T-cell (primary cell): ENCODE measurements around the gene SAMD13. TPM values are rescaled to one million over a fixed set of nuclear protein-coding genes. Genes with fewer than 3 reads are reported as not detected.

ENCODE experiments used
- ATAC-seq, 4 experiments: fragments of 200-7000 bp in 3 of 4; fragments of 150-1000 bp in 1 of 4; cut with Tn5 transposase; replicated peaks in 1 of 4; 1 replicate in 3 of 4; 2 replicates in 1 of 4; pipeline ENCODE4 v1.10.0; 2021; ENCODE audit warnings: moderate library complexity in 3 of 4, mild to moderate bottlenecking in 2 of 4, moderate number of reproducible peaks in 1 of 4
- CTCF ChIA-PET, 2 donors: fragments of 300-600 bp; sonication (Branson Sonifier 250); formaldehyde crosslinking; loops; one replicate each; lab custom pipeline; 2022; ENCODE audit warnings: antibody characterized with exemption in 2 of 2; lab: Charles Lee
- POLR2A ChIA-PET, 2 donors: fragments of 300-600 bp; sonication (Branson Sonifier 250); formaldehyde crosslinking; loops; one replicate each; lab custom pipeline; 2022; ENCODE audit warnings: antibody characterized with exemption in 2 of 2; lab: Charles Lee
- DNase-seq, 35 experiments: peaks; one replicate each; pipeline versions ENCODE4 v3.0.0 to v3.0.0-alpha.2; 2013 to 2023
- H3K27ac ChIP-seq: one replicate; pipeline ENCODE4 v1.5.1; 2013; ENCODE audit warnings: low read length
- H3K27me3 ChIP-seq, 2 experiments: replicated peaks in 1 of 2; 1 replicate in 1 of 2; 2 replicates in 1 of 2; pipeline versions ENCODE4 v1.6.1 to v1.7.0; 2013; ENCODE audit warnings: low read length in 1 of 2, mixed read lengths in 1 of 2; ENCODE audit not compliant: control insufficient read depth in 2 of 2, insufficient read depth in 2 of 2; ENCODE audit errors: extremely low read depth in 1 of 2
- H3K36me3 ChIP-seq, 2 donors: 1 replicate in 1 of 2; 2 replicates in 1 of 2; pipeline versions ENCODE4 v1.6.1 to v1.7.0; 2013; ENCODE audit warnings: low read length in 1 of 2; ENCODE audit not compliant: control insufficient read depth in 2 of 2, insufficient read depth in 1 of 2; ENCODE audit errors: extremely low read depth in 1 of 2
- H3K4me1 ChIP-seq, 2 experiments: 1 replicate in 1 of 2; 2 replicates in 1 of 2; pipeline versions ENCODE4 v1.6.1 to v1.7.0; 2013; ENCODE audit warnings: low read length in 2 of 2, mixed read lengths in 1 of 2; ENCODE audit not compliant: insufficient read depth in 2 of 2, control insufficient read depth in 1 of 2; ENCODE audit errors: extremely low read depth in 1 of 2
- H3K4me3 ChIP-seq, 2 donors: 1 replicate in 1 of 2; 2 replicates in 1 of 2; pipeline versions ENCODE4 v1.5.1 to v1.7.0; 2013; ENCODE audit warnings: mild to moderate bottlenecking in 2 of 2, low read length in 1 of 2, moderate library complexity in 1 of 2; ENCODE audit not compliant: control insufficient read depth in 1 of 2; ENCODE audit errors: extremely low read depth in 1 of 2
- H3K9me3 ChIP-seq: 2 replicates; pipeline ENCODE4 v1.7.0; 2013
- H3K27ac Mint-ChIP-seq, 2 donors: one replicate each; pipeline ENCODE4 v1.8.0; 2020 to 2021; ENCODE audit warnings: mild to moderate bottlenecking in 2 of 2, mixed read lengths in 2 of 2
- H3K27me3 Mint-ChIP-seq, 2 donors: one replicate each; pipeline ENCODE4 v1.8.0; 2021 to 2022; ENCODE audit warnings: mixed read lengths in 2 of 2
- H3K36me3 Mint-ChIP-seq: one replicate; pipeline ENCODE4 v1.8.0; 2021; ENCODE audit warnings: mixed read lengths
- H3K4me1 Mint-ChIP-seq, 3 donors: one replicate each; pipeline ENCODE4 v1.8.0; 2020 to 2022; ENCODE audit warnings: mixed read lengths in 3 of 3, mild to moderate bottlenecking in 1 of 3
- H3K4me3 Mint-ChIP-seq, 3 donors: one replicate each; pipeline ENCODE4 v1.8.0; 2020 to 2022; ENCODE audit warnings: mild to moderate bottlenecking in 3 of 3, mixed read lengths in 3 of 3, moderate library complexity in 3 of 3
- H3K9me3 Mint-ChIP-seq, 3 donors: one replicate each; pipeline ENCODE4 v1.8.0; 2020 to 2022; ENCODE audit warnings: mixed read lengths in 3 of 3
- WGBS: methylation state at CpG from one replicate; pipeline ENCODE4 v1.1.5; 2013; ENCODE audit warnings: missing lambda C conversion rate; ENCODE audit not compliant: insufficient coverage; 5-methylcytosine and 5-hydroxymethylcytosine counted together
- total RNA-seq, 35 experiments: library from RNA in 6 of 35; stranded (reverse) in 6 of 35; fragments of 120-200 nt in 1 of 35; gene quantifications; one replicate each; pipeline versions ENCODE4 v1.2.1 to v1.2.4 and lab custom pipeline; 2013 to 2026

Gene SAMD13
- total RNA-seq, 5 donors from 2014 or later (not counting 1 experiment from before 2014, with no cell fraction given): 0.30 TPM; not detected in 4

- Histone ChIP-seq H3K4me1 (no peaks in the 10 kb centered on the region), H3K27me3 (peaks cover 0 to 3% of the 10 kb centered on the region in 2 experiments), H3K9me3 (no peaks in the 10 kb centered on the region), H3K36me3 (no peaks in the 10 kb centered on the region), H3K4me3 (no peak overlapping the region), H3K27ac (no peak overlapping the region)
- POLR2A ChIA-PET: no interaction called here
- Mint-ChIP-seq H3K27ac (no peak overlapping the region), H3K27me3 (peaks cover 4 to 10% of the 10 kb centered on the region in 2 donors), H3K9me3 (peaks cover 0 to 17% (median 16%) of the 10 kb centered on the region in 3 donors), H3K4me3 (no peak overlapping the region), H3K36me3 (no peaks in the 10 kb centered on the region), H3K4me1 (peaks cover 3 to 8% (median 5%) of the 10 kb centered on the region in 3 donors)
- ATAC-seq (no peak), DNase-seq (no peak)
- WGBS: 48% methylated on average over 3 of the region's 3 CpGs
- CTCF ChIA-PET: no interaction called here
These were observed 38.0 kb downstream of the SAMD13 start for GRCh38 chr1:84339503-84339902.

GRCh38 chr1:84344286-84344685 lies 42.8 kb downstream of the SAMD13 start:
- Histone ChIP-seq H3K27ac (no peak overlapping the region), H3K27me3 (peaks cover 0 to 3% of the 10 kb centered on the region in 2 experiments), H3K9me3 (no peaks in the 10 kb centered on the region), H3K36me3 (no peaks in the 10 kb centered on the region), H3K4me1 (no peaks in the 10 kb centered on the region), H3K4me3 (no peak overlapping the region)
- H3K9me3 Mint-ChIP-seq: no peaks in the 10 kb centered on the region
- no peaks in the 10 kb centered on the region for H3K36me3 Mint-ChIP-seq
- ChIA-PET CTCF (no interaction called here), POLR2A (no interaction called here)
- no CpG with 5 or more reads among the region's 1 CpG for WGBS
- ATAC-seq (no peak), DNase-seq (no peak)
- no peaks in the 10 kb centered on the region for H3K4me1 Mint-ChIP-seq
- no peak overlapping the region for H3K27ac Mint-ChIP-seq
- peaks cover 0 to 5% of the 10 kb centered on the region in 2 donors for H3K27me3 Mint-ChIP-seq
- no peak overlapping the region for H3K4me3 Mint-ChIP-seq

GRCh38 chr1:84345220-84345619 lies 43.7 kb downstream of the SAMD13 start:
- Histone ChIP-seq H3K4me3 (no peak overlapping the region), H3K36me3 (no peaks in the 10 kb centered on the region), H3K9me3 (no peaks in the 10 kb centered on the region), H3K4me1 (no peaks in the 10 kb centered on the region), H3K27ac (no peak overlapping the region), H3K27me3 (no peaks in the 10 kb centered on the region)
- WGBS: 75% methylated on average over 2 of the region's 2 CpGs
- H3K4me3 Mint-ChIP-seq: no peak overlapping the region
- ATAC-seq (no peak), DNase-seq (no peak)
- H3K27ac Mint-ChIP-seq: no peak overlapping the region
- H3K9me3 Mint-ChIP-seq: no peaks in the 10 kb centered on the region
- no peaks in the 10 kb centered on the region for H3K27me3 Mint-ChIP-seq
- ChIA-PET CTCF (no interaction called here), POLR2A (no interaction called here)
- H3K4me1 Mint-ChIP-seq: no peaks in the 10 kb centered on the region
- H3K36me3 Mint-ChIP-seq: no peaks in the 10 kb centered on the region

DNA sequence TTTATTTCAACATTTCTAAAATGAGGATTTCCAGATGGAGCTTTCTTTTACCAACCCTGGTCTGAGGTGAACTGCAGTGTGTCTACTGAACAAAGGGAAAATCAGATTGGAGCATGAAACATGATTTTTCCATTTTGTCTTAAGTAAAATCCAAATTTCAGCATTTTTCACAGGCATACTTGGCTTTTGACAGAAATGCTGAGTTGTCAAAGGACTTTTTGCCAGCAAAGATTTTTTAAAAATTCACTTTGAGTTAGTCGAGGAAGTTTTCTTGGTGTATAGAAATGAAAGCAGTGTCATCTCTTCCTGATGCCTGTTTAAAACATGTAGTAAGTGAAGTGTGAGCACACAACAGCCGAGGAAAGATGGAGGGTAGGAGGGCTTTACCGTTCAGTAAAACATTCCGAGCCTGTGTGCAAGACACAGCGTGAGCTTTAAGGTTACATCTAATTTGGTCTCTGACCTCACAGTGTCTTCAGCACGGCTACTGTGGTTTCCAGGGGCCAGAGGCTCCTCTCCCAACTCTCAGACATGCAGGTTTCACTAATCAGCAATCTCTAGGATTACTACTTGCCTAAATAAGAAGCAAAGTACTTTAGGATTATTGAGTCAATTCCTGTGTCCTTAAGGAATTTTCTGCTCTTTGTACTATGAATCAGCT lies 45.9 kb downstream of the SAMD13 start:
- H3K4me1 ChIP-seq: no peaks in the 10 kb centered on the region
- no peaks in the 10 kb centered on the region for H3K9me3 ChIP-seq
- H3K4me1 Mint-ChIP-seq: peaks cover 0 to 7% (median 0%) of the 10 kb centered on the region in 3 donors
- no peaks in the 10 kb centered on the region for H3K36me3 ChIP-seq
- H3K27ac ChIP-seq: no peak overlapping the region
- no peak for DNase-seq
- H3K4me3 Mint-ChIP-seq: no peak overlapping the region
- WGBS: 91% methylated on average over 5 of the region's 6 CpGs
- H3K36me3 Mint-ChIP-seq: no peaks in the 10 kb centered on the region
- no peaks in the 10 kb centered on the region for H3K27me3 ChIP-seq
- no peaks in the 10 kb centered on the region for H3K9me3 Mint-ChIP-seq
- H3K4me3 ChIP-seq: no peak overlapping the region
- H3K27me3 Mint-ChIP-seq: peaks cover 0 to 2% of the 10 kb centered on the region in 2 donors
- no peak overlapping the region for H3K27ac Mint-ChIP-seq
- ChIA-PET CTCF (interaction anchor here in 1 of 2 donors (0.5 kb wide), 1 partner anchor 9 kb away, joined by 3 read pairs; no protein-coding TSS in a partner anchor), POLR2A (no interaction called here)
- no peak for ATAC-seq

- WGBS: 83% methylated on average over 2 of the region's 11 CpGs
These were observed 46.5 kb downstream of the SAMD13 start for GRCh38 chr1:84347932-84348555.

DNA sequence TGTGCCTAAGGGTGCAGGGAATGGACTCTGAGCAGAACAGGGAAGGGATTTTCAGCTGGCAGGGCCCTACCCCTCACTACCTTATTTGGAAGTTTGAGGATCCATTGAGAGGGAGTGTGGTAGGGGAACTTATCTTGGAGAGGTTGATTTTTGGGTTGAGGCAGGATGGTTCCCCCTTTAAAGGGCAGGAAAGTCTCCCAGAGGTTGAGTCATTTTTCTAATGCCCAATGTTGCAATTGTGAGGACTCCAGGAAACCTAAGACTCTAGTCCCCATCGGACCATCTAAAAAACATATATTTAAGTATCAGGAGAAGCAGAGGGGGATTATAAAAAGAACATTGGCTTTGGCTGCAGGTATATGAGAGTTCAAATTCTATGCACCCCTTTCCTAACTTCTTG lies 47.3 kb downstream of the SAMD13 start:
- Mint-ChIP-seq H3K36me3 (no peaks in the 10 kb centered on the region), H3K9me3 (no peaks in the 10 kb centered on the region), H3K4me1 (peaks cover 0 to 7% (median 0%) of the 10 kb centered on the region in 3 donors), H3K4me3 (no peak overlapping the region), H3K27ac (no peak overlapping the region), H3K27me3 (peaks cover 0 to 2% of the 10 kb centered on the region in 2 donors)
- no peaks in the 10 kb centered on the region for H3K9me3 ChIP-seq
- no peak overlapping the region for H3K27ac ChIP-seq
- ChIA-PET POLR2A (no interaction called here), CTCF (no interaction called here)
- no peak overlapping the region for H3K4me3 ChIP-seq
- no CpG with 5 or more reads among the region's 1 CpG for WGBS
- ATAC-seq: no peak
- no peak for DNase-seq
- H3K27me3 ChIP-seq: no peaks in the 10 kb centered on the region
- no peaks in the 10 kb centered on the region for H3K36me3 ChIP-seq
- no peaks in the 10 kb centered on the region for H3K4me1 ChIP-seq

More at GRCh38 chr1:84347932-84348555, 46.5 kb downstream of the SAMD13 start:
- Histone ChIP-seq H3K4me3 (no peak overlapping the region), H3K36me3 (no peaks in the 10 kb centered on the region), H3K27me3 (no peaks in the 10 kb centered on the region), H3K4me1 (no peaks in the 10 kb centered on the region), H3K27ac (no peak overlapping the region), H3K9me3 (no peaks in the 10 kb centered on the region)
- peaks cover 0 to 7% (median 0%) of the 10 kb centered on the region in 3 donors for H3K4me1 Mint-ChIP-seq
- H3K27ac Mint-ChIP-seq: no peak overlapping the region
- POLR2A ChIA-PET: no interaction called here
- DNase-seq: no peak
- no peaks in the 10 kb centered on the region for H3K9me3 Mint-ChIP-seq
- peaks cover 0 to 2% of the 10 kb centered on the region in 2 donors for H3K27me3 Mint-ChIP-seq
- no peak for ATAC-seq
- no peak overlapping the region for H3K4me3 Mint-ChIP-seq
- CTCF ChIA-PET: no interaction called here
- no peaks in the 10 kb centered on the region for H3K36me3 Mint-ChIP-seq
